K562 (cell line): Measurements from ENCODE around the gene HLF. TPM values are rescaled to one million over a fixed set of nuclear protein-coding genes. Genes with fewer than 3 reads are reported as not detected.

Experiments used
- CBX3 ChIP-seq, 2 experiments: IDR thresholded peaks; 1 replicate in 1 of 2; 2 replicates in 1 of 2; pipeline ENCODE4 v1.6.1; 2012; ENCODE audit warnings: inconsistent platforms in 2 of 2, low read length in 2 of 2, borderline replicate concordance in 1 of 2, control low read depth in 1 of 2
- COPS2 ChIP-seq: fragments of 450-650 bp; conservative IDR thresholded peaks from 2 replicates; pipeline ENCODE4 v1.6.1; 2016; ENCODE audit warnings: mild to moderate bottlenecking, moderate library complexity
- IRF2 ChIP-seq: sonication (generic); formaldehyde crosslinking; IDR thresholded peaks from 2 replicates; pipeline ENCODE4 v1.8.1; 2022; ENCODE audit warnings: mild to moderate bottlenecking, missing genetic modification reagents
- TFAM ChIP-seq: fragments of 250-450 bp; sonication (Bioruptor Pico); conservative IDR thresholded peaks from 2 replicates; pipeline ENCODE4 v1.5.0; 2021; ENCODE audit warnings: mild to moderate bottlenecking, moderate library complexity
- ZC3H4 ChIP-seq: sonication (generic); formaldehyde crosslinking; IDR thresholded peaks from 2 replicates; pipeline ENCODE4 v1.9.0; 2021; ENCODE audit warnings: missing genetic modification reagents, borderline replicate concordance
- ZNF263 ChIP-seq: sonication (generic); formaldehyde crosslinking; IDR thresholded peaks from 2 replicates; pipeline ENCODE4 v1.8.0; 2022; ENCODE audit warnings: mild to moderate bottlenecking, missing genetic modification reagents, borderline replicate concordance
- ZSCAN32 ChIP-seq: fragments of 450-650 bp; formaldehyde crosslinking; IDR thresholded peaks from 2 replicates; pipeline ENCODE4 v1.4.0; 2020; ENCODE audit warnings: mild to moderate bottlenecking, moderate library complexity
- polyA plus RNA-seq, 8 experiments: library from polyadenylated mRNA; depleted of rRNA in 4 of 8; stranded (reverse) in 5 of 8; unstranded in 3 of 8; fragments of >200 nt; fragmentation: Nextera tagmentation in 2 of 8; fragmentation: Illumina TruSeq in 1 of 8; extraction: Ambion mirVana in 2 of 8; extraction: Trizol in 1 of 8; gene quantifications; 2 replicates each; pipeline versions ENCODE4 v1.2.1 to v1.2.3, GENCODE V29; 2011 to 2014; ENCODE audit warnings: inconsistent platforms in 1 of 8, missing spikeins in 1 of 8
- total RNA-seq, 7 experiments: library from RNA; depleted of rRNA in 6 of 7; stranded (reverse); fragments of >200 nt in 6 of 7; fragmentation: Illumina TruSeq in 2 of 7; extraction: Trizol in 2 of 7; gene quantifications; 2 replicates each; pipeline versions ENCODE4 v1.2.1 to v1.2.3, GENCODE V29; 2011 to 2021; ENCODE audit warnings: low replicate concordance in 1 of 7
- TF ChIP-seq, protein P1 (sequence below): IDR thresholded peaks from 3 replicates; pipeline ENCODE4 v1.6.1; 2011; ENCODE audit warnings: borderline replicate concordance, mild to moderate bottlenecking, moderate library complexity; ENCODE audit not compliant: insufficient read length; ENCODE audit errors: extremely low read depth
- TF ChIP-seq, protein P2 (sequence below): fragments of 250-450 bp; sonication (Bioruptor Pico); IDR thresholded peaks from 2 replicates; pipeline ENCODE4 v1.8.0; 2021; ENCODE audit warnings: moderate library complexity, mild to moderate bottlenecking, inconsistent platforms
- TF ChIP-seq, protein P3 (sequence below): sonication (generic); formaldehyde crosslinking; IDR thresholded peaks from 2 replicates; pipeline ENCODE4 v1.5.0; 2020; ENCODE audit warnings: missing genetic modification reagents

HLF gene
- total and polyA plus RNA-seq, 9 of the 15 experiments (the other 6 are each of a cell fraction or from before 2014, with no cell fraction given): 0.03 to 0.24 (median 0.09) TPM

DNA sequence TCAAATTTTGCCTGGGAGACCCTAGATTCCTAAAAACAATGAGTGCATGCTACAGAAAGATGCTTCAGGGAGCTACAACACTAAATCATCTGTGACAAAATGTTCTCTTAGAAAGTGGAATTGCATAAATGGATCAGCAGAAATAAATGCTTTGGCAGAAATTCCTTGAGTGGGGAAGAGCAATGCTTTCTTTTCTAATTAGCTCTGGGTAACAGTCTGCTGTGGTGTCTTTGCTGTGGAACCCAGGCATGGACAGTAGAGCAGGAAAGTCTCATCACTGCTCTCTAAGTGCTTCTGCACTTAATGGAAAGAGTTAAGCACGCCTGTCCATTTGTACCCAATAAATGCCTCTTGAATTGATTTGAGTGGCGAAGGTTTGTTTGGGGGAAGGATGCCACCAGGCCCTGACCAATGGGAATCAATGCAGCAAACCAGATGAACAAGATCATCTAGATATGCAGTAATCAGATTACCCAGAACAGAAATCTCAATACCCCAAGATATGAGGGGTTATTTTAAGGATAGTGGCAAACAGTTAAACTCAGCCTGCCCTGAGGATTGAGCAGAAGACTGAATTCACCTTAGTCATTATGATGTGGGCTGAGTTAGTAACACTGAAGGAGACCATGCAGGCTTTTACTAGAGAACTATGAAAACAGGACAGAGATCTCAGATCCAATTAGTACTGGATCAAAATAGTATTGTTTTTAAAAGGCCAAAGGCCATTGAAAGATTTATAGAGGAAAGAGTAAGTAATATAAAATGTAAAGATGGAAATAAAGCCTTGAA, 13.6 kb downstream of the HLF start (continued):
- TF ChIP-seq, protein P1, sequence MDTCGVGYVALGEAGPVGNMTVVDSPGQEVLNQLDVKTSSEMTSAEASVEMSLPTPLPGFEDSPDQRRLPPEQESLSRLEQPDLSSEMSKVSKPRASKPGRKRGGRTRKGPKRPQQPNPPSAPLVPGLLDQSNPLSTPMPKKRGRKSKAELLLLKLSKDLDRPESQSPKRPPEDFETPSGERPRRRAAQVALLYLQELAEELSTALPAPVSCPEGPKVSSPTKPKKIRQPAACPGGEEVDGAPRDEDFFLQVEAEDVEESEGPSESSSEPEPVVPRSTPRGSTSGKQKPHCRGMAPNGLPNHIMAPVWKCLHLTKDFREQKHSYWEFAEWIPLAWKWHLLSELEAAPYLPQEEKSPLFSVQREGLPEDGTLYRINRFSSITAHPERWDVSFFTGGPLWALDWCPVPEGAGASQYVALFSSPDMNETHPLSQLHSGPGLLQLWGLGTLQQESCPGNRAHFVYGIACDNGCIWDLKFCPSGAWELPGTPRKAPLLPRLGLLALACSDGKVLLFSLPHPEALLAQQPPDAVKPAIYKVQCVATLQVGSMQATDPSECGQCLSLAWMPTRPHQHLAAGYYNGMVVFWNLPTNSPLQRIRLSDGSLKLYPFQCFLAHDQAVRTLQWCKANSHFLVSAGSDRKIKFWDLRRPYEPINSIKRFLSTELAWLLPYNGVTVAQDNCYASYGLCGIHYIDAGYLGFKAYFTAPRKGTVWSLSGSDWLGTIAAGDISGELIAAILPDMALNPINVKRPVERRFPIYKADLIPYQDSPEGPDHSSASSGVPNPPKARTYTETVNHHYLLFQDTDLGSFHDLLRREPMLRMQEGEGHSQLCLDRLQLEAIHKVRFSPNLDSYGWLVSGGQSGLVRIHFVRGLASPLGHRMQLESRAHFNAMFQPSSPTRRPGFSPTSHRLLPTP: no peak
- TF ChIP-seq COPS2: no peak
- no peak for TF ChIP-seq TFAM
- TF ChIP-seq ZNF263 (CRISPR knock-in tag): no peak
- TF ChIP-seq IRF2: no peak
- no peak for TF ChIP-seq ZC3H4 (CRISPR knock-in tag)
- TF ChIP-seq CBX3 (IDR thresholded peaks at IDR 0.05; ENCODE audit: borderline replicate concordance in 1 of 2, low read length in 2 of 2): no peak
- TF ChIP-seq ZSCAN32 (CRISPR knock-in tag): no peak
- TF ChIP-seq, protein P2, sequence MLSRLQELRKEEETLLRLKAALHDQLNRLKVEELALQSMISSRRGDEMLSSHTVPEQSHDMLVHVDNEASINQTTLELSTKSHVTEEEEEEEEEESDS (CRISPR knock-in tag): no peak
- TF ChIP-seq, protein P3, sequence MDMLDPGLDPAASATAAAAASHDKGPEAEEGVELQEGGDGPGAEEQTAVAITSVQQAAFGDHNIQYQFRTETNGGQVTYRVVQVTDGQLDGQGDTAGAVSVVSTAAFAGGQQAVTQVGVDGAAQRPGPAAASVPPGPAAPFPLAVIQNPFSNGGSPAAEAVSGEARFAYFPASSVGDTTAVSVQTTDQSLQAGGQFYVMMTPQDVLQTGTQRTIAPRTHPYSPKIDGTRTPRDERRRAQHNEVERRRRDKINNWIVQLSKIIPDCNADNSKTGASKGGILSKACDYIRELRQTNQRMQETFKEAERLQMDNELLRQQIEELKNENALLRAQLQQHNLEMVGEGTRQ (CRISPR knock-in tag): no peak
- TF ChIP-seq, all 486 proteins: peak for 3
